CD8-positive, alpha-beta memory T cell (primary cell): ENCODE results near the gene MTA1. TPM values are rescaled to one million over a fixed set of nuclear protein-coding genes. Genes with fewer than 3 reads are reported as not detected.

ENCODE experiments used
- CTCF ChIA-PET: fragments of 350-600 bp; sonication (Branson Sonifier 250); formaldehyde crosslinking; loops from one replicate; lab custom pipeline; 2021; ENCODE audit warnings: antibody characterized with exemption; lab: Charles Lee
- POLR2A ChIA-PET: fragments of 350-600 bp; sonication (Branson Sonifier 250); formaldehyde crosslinking; loops from one replicate; lab custom pipeline; 2021; ENCODE audit warnings: antibody characterized with exemption; lab: Charles Lee
- DNase-seq, 5 donors: peaks; one replicate each; pipeline versions ENCODE4 v3.0.0 to v3.0.0-alpha.2; 2020 to 2022; ENCODE audit warnings: mixed read lengths in 1 of 5
- H3K27ac ChIP-seq: one replicate; pipeline ENCODE4 v1.7.0; 2013; ENCODE audit warnings: low read depth, mild to moderate bottlenecking, low read length, moderate library complexity
- H3K27me3 ChIP-seq: 2 replicates; pipeline ENCODE4 v1.7.0; 2013; ENCODE audit warnings: low read length, mild to moderate bottlenecking; ENCODE audit not compliant: insufficient read depth, poor library complexity, severe bottlenecking
- H3K36me3 ChIP-seq: 2 replicates; pipeline ENCODE4 v1.7.0; 2013; ENCODE audit warnings: mild to moderate bottlenecking, low read length, moderate library complexity; ENCODE audit not compliant: insufficient read depth
- H3K4me1 ChIP-seq: 2 replicates; pipeline ENCODE4 v1.7.0; 2013; ENCODE audit warnings: mild to moderate bottlenecking, low read length, moderate library complexity; ENCODE audit not compliant: insufficient read depth
- H3K4me3 ChIP-seq: 2 replicates; pipeline ENCODE4 v1.7.0; 2013; ENCODE audit warnings: mild to moderate bottlenecking, low read length
- H3K9me3 ChIP-seq: 2 replicates; pipeline ENCODE4 v1.7.0; 2013; ENCODE audit warnings: mild to moderate bottlenecking, low read length
- H3K27ac Mint-ChIP-seq, 8 donors: one replicate each; pipeline ENCODE4 v1.8.0; 2020 to 2021; ENCODE audit warnings: mixed read lengths in 8 of 8, mild to moderate bottlenecking in 6 of 8, inconsistent platforms in 3 of 8, moderate library complexity in 3 of 8
- H3K27me3 Mint-ChIP-seq, 2 donors: one replicate each; pipeline ENCODE4 v1.8.0; 2020 to 2021; ENCODE audit warnings: mixed read lengths in 2 of 2, mild to moderate bottlenecking in 1 of 2, moderate library complexity in 1 of 2
- H3K36me3 Mint-ChIP-seq, 3 donors: one replicate each; pipeline ENCODE4 v1.8.0; 2020 to 2021; ENCODE audit warnings: mixed read lengths in 3 of 3, inconsistent platforms in 1 of 3, mild to moderate bottlenecking in 1 of 3
- H3K4me1 Mint-ChIP-seq, 3 donors: one replicate each; pipeline ENCODE4 v1.8.0; 2020 to 2021; ENCODE audit warnings: mixed read lengths in 3 of 3, inconsistent platforms in 1 of 3, mild to moderate bottlenecking in 1 of 3
- H3K4me3 Mint-ChIP-seq, 7 donors: one replicate each; pipeline ENCODE4 v1.8.0; 2020 to 2021; ENCODE audit warnings: mixed read lengths in 7 of 7, mild to moderate bottlenecking in 6 of 7, moderate library complexity in 4 of 7, inconsistent platforms in 2 of 7
- H3K9me3 Mint-ChIP-seq, 5 donors: one replicate each; pipeline ENCODE4 v1.8.0; 2020 to 2022; ENCODE audit warnings: mixed read lengths in 5 of 5, mild to moderate bottlenecking in 3 of 5, moderate library complexity in 2 of 5, inconsistent platforms in 1 of 5
- polyA plus RNA-seq: library from polyadenylated mRNA; unstranded; fragments of 300-500 nt; fragmentation: Illumina TruSeq; gene quantifications from one replicate; pipeline ENCODE4 v1.2.3, GENCODE V29; 2021
- total RNA-seq, 2 experiments: library from RNA; stranded (reverse); gene quantifications; one replicate each; pipeline ENCODE4 v1.2.3, GENCODE V29; 2021

Gene MTA1
- total and polyA plus RNA-seq, 3 experiments from 2014 or later, result 6.1 to 129 (median 124) TPM

GRCh38 chr14:105442125-105442524, 22.5 kb downstream of the MTA1 start:
- Mint-ChIP-seq H3K9me3 (no peaks in the 10 kb centered on the region), H3K4me3 (no peak overlapping the region), H3K36me3 (peaks cover 0 to 18% (median 2%) of the 10 kb centered on the region in 3 donors), H3K27ac (no peak overlapping the region), H3K4me1 (peaks cover 0 to 4% (median 3%) of the 10 kb centered on the region in 3 donors), H3K27me3 (no peaks in the 10 kb centered on the region)
- H3K27ac ChIP-seq, result no peak overlapping the region
- H3K36me3 ChIP-seq, result no peaks in the 10 kb centered on the region
- no peak for DNase-seq
- CTCF ChIA-PET, result no interaction called here
- H3K27me3 ChIP-seq, result no peaks in the 10 kb centered on the region
- H3K4me1 ChIP-seq, result no peaks in the 10 kb centered on the region
- no peak overlapping the region for H3K4me3 ChIP-seq
- POLR2A ChIA-PET, result no interaction called here
- H3K9me3 ChIP-seq, result no peaks in the 10 kb centered on the region

- Histone ChIP-seq H3K36me3 (no peaks in the 10 kb centered on the region), H3K27ac (no peak overlapping the region), H3K27me3 (no peaks in the 10 kb centered on the region), H3K9me3 (no peaks in the 10 kb centered on the region), H3K4me3 (no peak overlapping the region), H3K4me1 (no peaks in the 10 kb centered on the region)
- Mint-ChIP-seq H3K27me3 (no peaks in the 10 kb centered on the region), H3K27ac (no peak overlapping the region), H3K4me3 (no peak overlapping the region), H3K9me3 (no peaks in the 10 kb centered on the region), H3K4me1 (peaks cover 0 to 4% (median 3%) of the 10 kb centered on the region in 3 donors), H3K36me3 (peaks cover 0 to 18% (median 2%) of the 10 kb centered on the region in 3 donors)
- CTCF ChIA-PET, result no interaction called here
- POLR2A ChIA-PET, result no interaction called here
- DNase-seq, result no peak
Observed at GRCh38 chr14:105442834-105443233, 23.2 kb downstream of the MTA1 start.

GRCh38 chr14:105444859-105445258, 25.2 kb downstream of the MTA1 start:
- Mint-ChIP-seq H3K36me3 (peaks cover 0 to 14% (median 2%) of the 10 kb centered on the region in 3 donors), H3K9me3 (no peaks in the 10 kb centered on the region), H3K27ac (no peak overlapping the region), H3K4me3 (no peak overlapping the region), H3K4me1 (peaks cover 0 to 4% (median 3%) of the 10 kb centered on the region in 3 donors), H3K27me3 (no peaks in the 10 kb centered on the region)
- H3K4me1 ChIP-seq, result no peaks in the 10 kb centered on the region
- POLR2A ChIA-PET, result no interaction called here
- no peaks in the 10 kb centered on the region for H3K27me3 ChIP-seq
- CTCF ChIA-PET, result no interaction called here
- H3K4me3 ChIP-seq, result no peak overlapping the region
- no peak overlapping the region for H3K27ac ChIP-seq
- H3K36me3 ChIP-seq, result no peaks in the 10 kb centered on the region
- H3K9me3 ChIP-seq, result no peaks in the 10 kb centered on the region
- DNase-seq, result no peak

- Histone ChIP-seq H3K27me3 (no peaks in the 10 kb centered on the region), H3K4me3 (no peak overlapping the region), H3K27ac (no peak overlapping the region), H3K36me3 (no peaks in the 10 kb centered on the region), H3K9me3 (no peaks in the 10 kb centered on the region), H3K4me1 (no peaks in the 10 kb centered on the region)
- H3K36me3 Mint-ChIP-seq, result peaks cover 0 to 17% (median 2%) of the 10 kb centered on the region in 3 donors
- DNase-seq, result no peak
- no peaks in the 10 kb centered on the region for H3K27me3 Mint-ChIP-seq
- no peak overlapping the region for H3K27ac Mint-ChIP-seq
- H3K9me3 Mint-ChIP-seq, result no peaks in the 10 kb centered on the region
- POLR2A ChIA-PET, result no interaction called here
- CTCF ChIA-PET, result no interaction called here
- no peak overlapping the region for H3K4me3 Mint-ChIP-seq
- H3K4me1 Mint-ChIP-seq, result peaks cover 0 to 4% (median 3%) of the 10 kb centered on the region in 3 donors
Observed at GRCh38 chr14:105445290-105445689, 25.7 kb downstream of the MTA1 start.

- Histone ChIP-seq H3K4me3 (no peak overlapping the region), H3K27me3 (no peaks in the 10 kb centered on the region), H3K36me3 (no peaks in the 10 kb centered on the region), H3K4me1 (no peaks in the 10 kb centered on the region), H3K27ac (no peak overlapping the region), H3K9me3 (no peaks in the 10 kb centered on the region)
- no peak for DNase-seq
- H3K36me3 Mint-ChIP-seq, result peaks cover 0 to 25% (median 2%) of the 10 kb centered on the region in 3 donors
- H3K27me3 Mint-ChIP-seq, result no peaks in the 10 kb centered on the region
- peaks cover 0 to 4% (median 3%) of the 10 kb centered on the region in 3 donors for H3K4me1 Mint-ChIP-seq
- ChIA-PET CTCF (interaction anchor here (1.2 to 3.1 kb wide), 2 partner anchors 36 to 44 kb away, joined by 3 to 26 read pairs; no protein-coding TSS in a partner anchor), POLR2A (no interaction called here)
- no peaks in the 10 kb centered on the region for H3K9me3 Mint-ChIP-seq
- peak overlapping the region in 1 of 8 donors; percentile 19 for H3K27ac Mint-ChIP-seq
- H3K4me3 Mint-ChIP-seq, result no peak overlapping the region
Observed at GRCh38 chr14:105445901-105446845, 26.5 kb downstream of the MTA1 start.

- Mint-ChIP-seq H3K4me1 (no peaks in the 10 kb centered on the region), H3K27me3 (no peaks in the 10 kb centered on the region), H3K4me3 (no peak overlapping the region), H3K27ac (no peak overlapping the region), H3K9me3 (no peaks in the 10 kb centered on the region), H3K36me3 (peaks cover 0 to 26% (median 0%) of the 10 kb centered on the region in 3 donors)
- POLR2A ChIA-PET, result no interaction called here
- no peaks in the 10 kb centered on the region for H3K27me3 ChIP-seq
- H3K4me3 ChIP-seq, result no peak overlapping the region
- CTCF ChIA-PET, result interaction anchor here (1.2 to 3.1 kb wide), 4 partner anchors 10 to 76 kb away, joined by 3 to 26 read pairs (median 4); no protein-coding TSS in a partner anchor
- H3K27ac ChIP-seq, result no peak overlapping the region
- H3K9me3 ChIP-seq, result no peaks in the 10 kb centered on the region
- DNase-seq, result no peak
- no peaks in the 10 kb centered on the region for H3K4me1 ChIP-seq
- H3K36me3 ChIP-seq, result no peaks in the 10 kb centered on the region
Observed at GRCh38 chr14:105446971-105447370, 27.3 kb downstream of the MTA1 start.

GRCh38 chr14:105447651-105448640, 28.3 kb downstream of the MTA1 start:
- no peak for DNase-seq
- peaks cover 0 to 25% (median 3%) of the 10 kb centered on the region in 3 donors for H3K36me3 Mint-ChIP-seq
- CTCF ChIA-PET, result interaction anchor here (1.0 to 3.1 kb wide), 9 partner anchors 9 to 137 kb away, joined by 3 to 26 read pairs (median 3); no protein-coding TSS in a partner anchor
- no peak overlapping the region for H3K4me3 Mint-ChIP-seq
- Histone ChIP-seq H3K9me3 (no peaks in the 10 kb centered on the region), H3K36me3 (no peaks in the 10 kb centered on the region), H3K4me3 (no peak overlapping the region), H3K27me3 (no peaks in the 10 kb centered on the region), H3K4me1 (no peaks in the 10 kb centered on the region), H3K27ac (no peak overlapping the region)
- POLR2A ChIA-PET, result interaction anchor here (1.0 kb wide), 1 partner anchor 42 kb away, joined by 5 read pairs; no protein-coding TSS in a partner anchor
- no peak overlapping the region for H3K27ac Mint-ChIP-seq
- H3K27me3 Mint-ChIP-seq, result no peaks in the 10 kb centered on the region
- no peaks in the 10 kb centered on the region for H3K9me3 Mint-ChIP-seq
- H3K4me1 Mint-ChIP-seq, result no peaks in the 10 kb centered on the region
